Stimulated activated CD4-positive, alpha-beta T cell treated with anti-CD3 and anti-CD28 coated beads, Interleukin-4, amount 100 ng/mL, for 48 hours (primary cell): ENCODE measurements around the gene LCORL.
"Not testable (repeated sequence)": the region's sequence is repeated elsewhere in the genome, so short reads cannot be mapped to it uniquely, and the experiment has no call there.

Experiments used
- DNase-seq, 2 donors: peaks; one replicate each; pipeline ENCODE4 v3.0.0-alpha.2; 2020; ENCODE audit warnings: low read depth in 2 of 2

LCORL gene

DNA sequence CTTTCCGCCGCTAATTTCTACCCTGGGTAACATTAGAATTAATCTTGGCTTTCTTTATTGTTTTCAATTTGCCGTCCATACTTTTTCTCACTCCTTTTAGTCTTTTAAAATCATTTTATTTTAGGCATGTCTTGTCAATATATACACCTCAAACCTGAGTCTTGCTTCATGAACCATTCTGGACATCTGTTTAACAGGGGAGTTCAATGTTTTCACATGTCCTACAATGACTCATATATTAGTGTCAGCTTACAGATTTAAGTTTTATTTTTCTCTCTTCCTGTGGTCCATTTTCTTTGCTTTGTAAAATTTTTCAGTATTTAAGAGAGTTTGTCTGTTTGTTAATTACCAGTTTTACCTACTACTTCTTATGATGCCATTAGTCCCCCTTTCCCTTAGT is 89.5 kb downstream of the LCORL start:
- no peak for DNase-seq

GRCh38 chr4:17930256-17930655 is 91.3 kb downstream of the LCORL start:
- no peak for DNase-seq

GRCh38 chr4:17924189-17924588 is 97.4 kb downstream of the LCORL start:
- DNase-seq: no peak

DNA sequence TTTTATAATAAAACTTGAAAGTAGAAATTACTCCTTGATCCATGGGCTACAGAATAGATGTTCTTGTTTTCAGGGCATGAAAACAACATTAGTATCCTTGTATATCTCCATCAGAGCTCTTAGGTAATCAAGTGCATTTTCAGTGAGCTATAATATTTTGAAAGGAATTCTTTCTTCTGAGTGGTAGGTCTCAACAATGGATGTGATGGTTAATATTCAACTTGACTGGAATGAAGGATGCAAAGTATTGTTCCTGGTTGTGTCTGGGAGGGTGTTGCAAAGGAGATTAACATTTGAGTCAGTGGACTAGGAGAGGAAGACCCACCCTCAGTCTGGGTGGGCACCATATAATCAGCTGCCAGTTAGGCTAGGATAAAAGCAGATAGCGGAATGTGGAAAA is 100.1 kb downstream of the LCORL start:
- no peak for DNase-seq

- DNase-seq: no peak
These were observed 100.9 kb downstream of the LCORL start for GRCh38 chr4:17920681-17921080.

DNA sequence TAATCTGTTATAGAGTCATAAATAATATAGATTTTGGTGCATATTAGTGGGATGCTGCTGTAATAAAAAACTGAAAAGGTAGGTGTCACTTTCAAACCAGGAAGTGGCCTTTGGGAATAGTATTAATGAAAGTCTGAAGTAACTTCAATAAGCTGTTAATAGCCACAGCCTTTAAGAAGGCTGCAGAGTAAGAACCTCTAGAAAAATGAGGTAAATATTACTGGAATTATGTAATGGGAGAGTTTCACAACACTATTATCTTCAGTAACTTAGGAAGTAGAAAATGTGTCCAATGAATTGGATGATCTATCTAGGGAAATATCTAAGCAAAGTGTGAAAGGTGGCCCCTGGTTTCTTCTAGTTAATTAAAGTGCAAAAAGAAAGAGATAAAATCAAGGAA is 106.1 kb downstream of the LCORL start:
- DNase-seq: no peak

- DNase-seq: no peak
These were observed 109.5 kb downstream of the LCORL start for GRCh38 chr4:17912011-17912410.

- DNase-seq: no peak
These were observed 109.9 kb downstream of the LCORL start for GRCh38 chr4:17911608-17912007.

- DNase-seq: no peak
These were observed 123.0 kb downstream of the LCORL start for GRCh38 chr4:17898553-17899055.

GRCh38 chr4:17895481-17895880 is 126.1 kb downstream of the LCORL start:
- no peak for DNase-seq

- no peak for DNase-seq
These were observed 127.1 kb downstream of the LCORL start for GRCh38 chr4:17894421-17894820.

DNA sequence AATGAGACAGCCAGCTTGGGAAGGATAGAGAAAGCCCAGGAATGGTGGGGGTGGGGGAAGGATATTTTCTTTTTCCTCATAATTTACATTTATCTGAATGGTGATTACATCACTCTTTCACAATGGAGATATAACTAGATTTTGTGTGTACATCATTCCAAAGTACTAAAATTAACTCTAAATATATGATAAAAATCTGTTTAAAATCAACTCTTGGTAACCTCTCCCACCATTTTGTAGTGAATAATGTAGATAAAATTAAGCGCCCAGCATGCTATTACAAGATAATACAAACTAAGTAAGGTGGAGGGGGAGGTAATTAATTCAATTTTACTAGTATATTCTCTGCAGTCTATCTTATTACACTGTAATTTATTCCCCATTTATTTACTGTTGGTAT is 131.9 kb downstream of the LCORL start:
- no peak for DNase-seq

DNA sequence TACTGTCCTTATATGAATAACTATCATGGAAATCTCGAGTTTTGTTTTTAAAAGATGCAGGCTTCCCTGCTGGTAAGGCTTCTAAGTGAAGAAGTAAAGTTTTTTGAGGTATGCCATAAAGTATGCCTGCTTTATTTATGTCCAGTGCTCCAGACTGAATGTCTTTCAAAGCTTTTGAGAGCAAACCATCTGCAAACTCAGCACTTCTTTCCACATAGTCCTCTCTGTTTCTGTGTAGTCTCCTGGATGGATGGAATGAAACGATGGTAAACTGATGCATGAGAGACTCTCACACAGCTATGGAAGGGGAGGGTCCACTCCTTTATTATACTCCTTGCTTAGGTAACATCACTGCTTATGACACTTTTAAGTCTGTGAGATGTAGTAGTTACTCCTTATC is 137.0 kb downstream of the LCORL start:
- no peak for DNase-seq

DNA sequence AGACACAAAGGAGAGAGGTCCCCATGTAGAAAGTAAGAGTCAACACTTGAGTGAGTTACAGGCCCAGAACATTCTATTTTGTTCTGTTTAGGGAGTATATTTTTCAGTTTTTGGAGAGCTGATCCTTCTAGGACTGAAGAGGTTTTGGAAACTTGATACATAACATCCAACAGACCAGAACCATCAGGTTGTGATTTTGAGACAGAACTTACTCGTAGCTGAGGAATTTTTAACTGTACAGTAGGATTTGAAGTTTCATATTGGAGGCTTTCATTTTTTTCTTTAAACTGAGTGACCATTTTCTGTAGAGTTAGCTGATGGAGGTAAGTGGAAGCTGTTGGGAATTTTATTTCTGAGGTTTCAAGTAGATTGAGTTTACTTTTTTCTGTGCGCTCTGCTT is 137.5 kb downstream of the LCORL start:
- DNase-seq: no peak

DNA sequence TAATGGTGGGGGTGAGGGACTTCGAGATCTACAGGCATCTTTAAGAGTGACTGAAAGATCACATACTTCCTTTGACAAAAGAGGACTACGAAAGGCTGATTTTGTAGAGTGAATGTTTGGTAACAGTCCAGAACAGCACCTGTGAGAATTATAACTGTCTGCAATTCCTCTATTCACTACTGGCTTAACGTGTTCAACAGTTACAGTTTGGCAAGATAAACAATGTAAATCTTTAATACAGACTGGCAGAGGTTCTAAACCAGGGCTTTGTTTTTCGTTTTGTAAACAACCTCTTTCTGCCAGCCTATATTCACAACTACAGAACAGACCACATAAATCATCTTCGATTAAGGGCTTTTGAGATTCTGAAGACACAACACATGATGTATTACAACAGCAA is 143.9 kb downstream of the LCORL start:
- DNase-seq: no peak

DNA sequence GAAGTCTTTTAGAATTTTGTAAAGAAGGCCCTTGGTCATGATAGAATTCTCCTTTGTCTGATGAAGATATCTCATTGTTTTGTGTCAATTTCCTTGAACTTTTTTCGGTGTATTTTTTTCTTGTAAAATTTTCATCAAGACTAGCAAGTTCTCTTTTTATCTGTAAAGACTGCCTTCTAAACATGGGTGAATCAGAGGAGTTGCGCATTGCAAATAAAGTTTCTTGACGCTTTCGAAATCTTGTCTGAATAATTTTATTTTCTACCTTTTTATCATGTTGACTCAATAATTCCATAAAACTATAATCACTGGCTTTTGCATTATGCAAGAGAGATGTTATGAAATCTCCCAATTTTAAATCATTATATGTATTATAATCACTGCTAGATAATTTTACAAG is 144.6 kb downstream of the LCORL start:
- DNase-seq: no peak

GRCh38 chr4:17875402-17876070 is 146.0 kb downstream of the LCORL start:
- DNase-seq: no peak

GRCh38 chr4:17869327-17869726 is 152.2 kb downstream of the LCORL start:
- no peak for DNase-seq

GRCh38 chr4:17867276-17867675 is 154.3 kb downstream of the LCORL start:
- DNase-seq: no peak

DNA sequence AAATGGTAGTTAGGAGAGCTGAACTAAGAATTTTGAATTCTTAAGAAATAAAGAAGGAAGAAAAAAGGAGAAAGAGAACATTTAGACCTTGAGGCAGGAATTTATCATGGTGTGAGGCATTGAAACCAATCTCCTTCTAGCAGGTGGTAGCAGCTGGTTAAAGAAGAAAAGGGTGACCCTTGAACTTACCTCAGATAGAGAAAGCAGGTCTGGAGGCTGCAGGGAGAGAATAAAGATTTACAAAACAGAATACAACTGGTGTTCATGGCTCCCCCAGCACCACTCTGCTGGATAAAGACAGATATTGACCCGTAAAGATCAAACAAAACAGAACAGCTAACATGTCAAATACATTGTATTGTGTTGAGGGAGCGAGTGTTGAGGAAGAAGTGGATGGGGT is 154.7 kb downstream of the LCORL start:
- DNase-seq: no peak

- DNase-seq: no peak
These were observed 155.6 kb downstream of the LCORL start for GRCh38 chr4:17865866-17866363.

GRCh38 chr4:17861906-17862305 is 159.6 kb downstream of the LCORL start:
- not testable (repeated sequence) for DNase-seq

GRCh38 chr4:17859793-17860406 is 161.7 kb downstream of the LCORL start:
- no peak for DNase-seq

DNA sequence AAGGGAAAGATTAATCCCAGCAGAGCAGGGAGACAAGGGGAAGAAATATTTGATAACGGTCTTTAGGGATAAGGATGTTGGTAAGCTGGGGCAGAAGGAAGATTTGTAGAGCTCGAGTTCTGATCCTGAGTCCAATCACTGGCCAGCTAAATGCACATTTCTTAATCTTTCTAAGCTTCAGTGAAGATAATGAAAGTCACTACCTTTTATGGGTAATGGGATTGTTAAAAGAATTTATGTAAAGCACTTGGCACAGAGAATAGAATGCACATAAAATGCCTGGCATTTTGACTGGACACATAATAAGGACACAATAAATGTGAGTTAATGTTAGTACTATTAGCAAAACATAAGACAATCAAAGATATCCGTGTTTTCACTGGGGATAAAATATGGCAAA is 167.5 kb downstream of the LCORL start:
- DNase-seq: no peak
